HEK293 (cell line): ENCODE data around the gene PROK2.

Experiments used
- CTCF ChIA-PET: fragments of 350-600 bp; formaldehyde crosslinking; extraction: SDS; loops from one replicate; lab custom pipeline; 2021; ENCODE audit warnings: antibody characterized with exemption; lab: Yijun Ruan, JAX
- POLR2A ChIA-PET: fragments of 300-600 bp; formaldehyde crosslinking; extraction: SDS; loops from one replicate; lab custom pipeline; 2020; ENCODE audit warnings: antibody characterized with exemption, inconsistent platforms; lab: Yijun Ruan, JAX
- H3K27ac ChIP-seq: fragments of 200-500 bp; sonication (Bioruptor generic); 2 replicates; pipeline ENCODE4 v1.5.1; 2014; ENCODE audit warnings: low read depth, low read length, control low read depth, inconsistent platforms; ENCODE audit errors: extremely low read depth
- H3K36me3 ChIP-seq, 2 experiments: fragments of 200-500 bp in 1 of 2; sonication (Bioruptor generic) in 1 of 2; 1 replicate in 1 of 2; 2 replicates in 1 of 2; pipeline ENCODE4 v1.5.1; 2014 to 2017; ENCODE audit warnings: inconsistent platforms in 2 of 2, low read length in 2 of 2; ENCODE audit not compliant: control insufficient read depth in 2 of 2, insufficient read depth in 1 of 2
- H3K4me1 ChIP-seq: fragments of 200-500 bp; sonication (Bioruptor generic); 2 replicates; pipeline ENCODE4 v1.5.1; 2014; ENCODE audit warnings: mild to moderate bottlenecking, low read length, inconsistent platforms; ENCODE audit not compliant: control insufficient read depth, insufficient read depth
- H3K4me3 ChIP-seq: 2 replicates; pipeline ENCODE4 v1.5.1; 2011; ENCODE audit warnings: low read depth, mild to moderate bottlenecking, control low read depth, low read length, moderate library complexity
- H3K9me3 ChIP-seq: fragments of 200-500 bp; sonication (Bioruptor generic); 2 replicates; pipeline ENCODE4 v1.5.1; 2014; ENCODE audit warnings: low read depth, low read length, inconsistent platforms; ENCODE audit not compliant: control insufficient read depth, insufficient read depth
- GFI1B ChIP-seq: fragments of 450-650 bp; formaldehyde crosslinking; IDR thresholded peaks from 2 replicates; pipeline ENCODE4 v1.5.1; 2016; ENCODE audit warnings: missing biosample characterization, missing genetic modification characterization
- HOXA7 ChIP-seq: sonication (generic); formaldehyde crosslinking; IDR thresholded peaks from 2 replicates; pipeline ENCODE4 v1.8.1; 2022; ENCODE audit warnings: missing genetic modification reagents, borderline replicate concordance
- ZNF155 ChIP-seq: fragments of 450-650 bp; formaldehyde crosslinking; IDR thresholded peaks from 2 replicates; pipeline ENCODE4 v1.5.1; 2016; ENCODE audit warnings: missing biosample characterization, missing genetic modification characterization
- ZNF175 ChIP-seq: fragments of 450-650 bp; formaldehyde crosslinking; IDR thresholded peaks from 2 replicates; pipeline ENCODE4 v1.5.1; 2016; ENCODE audit warnings: missing biosample characterization, missing genetic modification characterization
- ZNF18 ChIP-seq: fragments of 450-650 bp; formaldehyde crosslinking; IDR thresholded peaks from 2 replicates; pipeline ENCODE4 v1.5.1; 2016; ENCODE audit warnings: missing biosample characterization, missing genetic modification characterization
- ZNF2 ChIP-seq: fragments of 450-650 bp; formaldehyde crosslinking; IDR thresholded peaks from 2 replicates; pipeline ENCODE4 v1.5.1; 2016; ENCODE audit warnings: missing biosample characterization, missing genetic modification characterization
- ZNF26 ChIP-seq: fragments of 450-650 bp; formaldehyde crosslinking; IDR thresholded peaks from 2 replicates; pipeline ENCODE4 v1.5.1; 2016; ENCODE audit warnings: missing biosample characterization, missing genetic modification characterization
- ZNF335 ChIP-seq: fragments of 450-650 bp; formaldehyde crosslinking; conservative IDR thresholded peaks from 2 replicates; pipeline ENCODE4 v1.5.1; 2016; ENCODE audit warnings: missing biosample characterization, missing genetic modification characterization
- ZNF416 ChIP-seq: fragments of 450-650 bp; formaldehyde crosslinking; IDR thresholded peaks from 2 replicates; pipeline ENCODE4 v1.5.1; 2016; ENCODE audit warnings: missing biosample characterization, missing genetic modification characterization
- ZNF558 ChIP-seq: fragments of 450-650 bp; formaldehyde crosslinking; IDR thresholded peaks from 2 replicates; pipeline ENCODE4 v1.5.1; 2016; ENCODE audit warnings: missing biosample characterization, missing genetic modification characterization
- TF ChIP-seq, protein P1 (sequence below): fragments of 450-650 bp; formaldehyde crosslinking; IDR thresholded peaks from 2 replicates; pipeline ENCODE4 v1.5.1; 2016; ENCODE audit warnings: missing biosample characterization, missing genetic modification characterization
- TF ChIP-seq, protein P2 (sequence below): fragments of 450-650 bp; formaldehyde crosslinking; IDR thresholded peaks from 2 replicates; pipeline ENCODE4 v1.5.1; 2016; ENCODE audit warnings: missing biosample characterization, missing genetic modification characterization, low read depth
- TF ChIP-seq, protein P3 (sequence below): fragments of 450-650 bp; formaldehyde crosslinking; IDR thresholded peaks from 2 replicates; pipeline ENCODE4 v1.5.1; 2016; ENCODE audit warnings: missing biosample characterization, missing genetic modification characterization

Gene PROK2

GRCh38 chr3:71724584-71725270 is 60.2 kb downstream of the PROK2 start (continued):
- TF ChIP-seq, protein P1, sequence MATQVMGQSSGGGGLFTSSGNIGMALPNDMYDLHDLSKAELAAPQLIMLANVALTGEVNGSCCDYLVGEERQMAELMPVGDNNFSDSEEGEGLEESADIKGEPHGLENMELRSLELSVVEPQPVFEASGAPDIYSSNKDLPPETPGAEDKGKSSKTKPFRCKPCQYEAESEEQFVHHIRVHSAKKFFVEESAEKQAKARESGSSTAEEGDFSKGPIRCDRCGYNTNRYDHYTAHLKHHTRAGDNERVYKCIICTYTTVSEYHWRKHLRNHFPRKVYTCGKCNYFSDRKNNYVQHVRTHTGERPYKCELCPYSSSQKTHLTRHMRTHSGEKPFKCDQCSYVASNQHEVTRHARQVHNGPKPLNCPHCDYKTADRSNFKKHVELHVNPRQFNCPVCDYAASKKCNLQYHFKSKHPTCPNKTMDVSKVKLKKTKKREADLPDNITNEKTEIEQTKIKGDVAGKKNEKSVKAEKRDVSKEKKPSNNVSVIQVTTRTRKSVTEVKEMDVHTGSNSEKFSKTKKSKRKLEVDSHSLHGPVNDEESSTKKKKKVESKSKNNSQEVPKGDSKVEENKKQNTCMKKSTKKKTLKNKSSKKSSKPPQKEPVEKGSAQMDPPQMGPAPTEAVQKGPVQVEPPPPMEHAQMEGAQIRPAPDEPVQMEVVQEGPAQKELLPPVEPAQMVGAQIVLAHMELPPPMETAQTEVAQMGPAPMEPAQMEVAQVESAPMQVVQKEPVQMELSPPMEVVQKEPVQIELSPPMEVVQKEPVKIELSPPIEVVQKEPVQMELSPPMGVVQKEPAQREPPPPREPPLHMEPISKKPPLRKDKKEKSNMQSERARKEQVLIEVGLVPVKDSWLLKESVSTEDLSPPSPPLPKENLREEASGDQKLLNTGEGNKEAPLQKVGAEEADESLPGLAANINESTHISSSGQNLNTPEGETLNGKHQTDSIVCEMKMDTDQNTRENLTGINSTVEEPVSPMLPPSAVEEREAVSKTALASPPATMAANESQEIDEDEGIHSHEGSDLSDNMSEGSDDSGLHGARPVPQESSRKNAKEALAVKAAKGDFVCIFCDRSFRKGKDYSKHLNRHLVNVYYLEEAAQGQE (tag by site-specific recombination), result no peak
- TF ChIP-seq ZNF155, result no peak
- TF ChIP-seq ZNF335, result peak; percentile 91
- no peak for TF ChIP-seq ZNF416 (tag by site-specific recombination)
- no peak for TF ChIP-seq HOXA7 (CRISPR knock-in tag)
- TF ChIP-seq ZNF26 (tag by site-specific recombination), result no peak
- TF ChIP-seq ZNF558 (tag by site-specific recombination), result no peak
- TF ChIP-seq, all 188 proteins: peak for 13

DNA sequence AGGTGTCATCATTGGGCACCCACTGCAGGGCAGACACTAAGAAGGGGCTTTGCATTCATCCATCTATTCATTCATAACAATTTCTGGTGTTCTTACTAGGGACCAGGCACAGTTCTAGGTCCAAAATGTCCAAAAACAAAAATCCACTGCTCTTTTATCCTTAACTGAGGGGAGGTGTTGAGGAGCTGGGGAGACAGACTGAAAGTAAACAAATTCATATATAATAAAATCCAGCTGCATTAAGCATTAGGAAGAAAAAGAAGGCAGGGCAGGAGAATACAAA is 60.8 kb downstream of the PROK2 start:
- CTCF ChIA-PET, result interaction anchor here (0.6 to 1.6 kb wide), 3 partner anchors 13 to 1164 kb away, joined by 3 to 5 read pairs (median 3); partner anchors contain the start of gene GXYLT2

More for the DNA sequence above, 60.8 kb downstream of the PROK2 start:
- H3K4me1 ChIP-seq, result no peaks in the 10 kb centered on the region
- no peak overlapping the region for H3K27ac ChIP-seq
- POLR2A ChIA-PET, result interaction anchor here (0.8 kb wide), 1 partner anchor 144 kb away, joined by 4 read pairs; no protein-coding TSS in a partner anchor
- no peak for TF ChIP-seq ZNF2
- no peak for TF ChIP-seq ZNF18
- no peak for TF ChIP-seq ZNF175 (tag by site-specific recombination)
- no peak for TF ChIP-seq GFI1B
- TF ChIP-seq ZNF558 (tag by site-specific recombination), result no peak
- TF ChIP-seq, protein P2, sequence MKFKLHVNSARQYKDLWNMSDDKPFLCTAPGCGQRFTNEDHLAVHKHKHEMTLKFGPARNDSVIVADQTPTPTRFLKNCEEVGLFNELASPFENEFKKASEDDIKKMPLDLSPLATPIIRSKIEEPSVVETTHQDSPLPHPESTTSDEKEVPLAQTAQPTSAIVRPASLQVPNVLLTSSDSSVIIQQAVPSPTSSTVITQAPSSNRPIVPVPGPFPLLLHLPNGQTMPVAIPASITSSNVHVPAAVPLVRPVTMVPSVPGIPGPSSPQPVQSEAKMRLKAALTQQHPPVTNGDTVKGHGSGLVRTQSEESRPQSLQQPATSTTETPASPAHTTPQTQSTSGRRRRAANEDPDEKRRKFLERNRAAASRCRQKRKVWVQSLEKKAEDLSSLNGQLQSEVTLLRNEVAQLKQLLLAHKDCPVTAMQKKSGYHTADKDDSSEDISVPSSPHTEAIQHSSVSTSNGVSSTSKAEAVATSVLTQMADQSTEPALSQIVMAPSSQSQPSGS, result no peak
- TF ChIP-seq, protein P3, sequence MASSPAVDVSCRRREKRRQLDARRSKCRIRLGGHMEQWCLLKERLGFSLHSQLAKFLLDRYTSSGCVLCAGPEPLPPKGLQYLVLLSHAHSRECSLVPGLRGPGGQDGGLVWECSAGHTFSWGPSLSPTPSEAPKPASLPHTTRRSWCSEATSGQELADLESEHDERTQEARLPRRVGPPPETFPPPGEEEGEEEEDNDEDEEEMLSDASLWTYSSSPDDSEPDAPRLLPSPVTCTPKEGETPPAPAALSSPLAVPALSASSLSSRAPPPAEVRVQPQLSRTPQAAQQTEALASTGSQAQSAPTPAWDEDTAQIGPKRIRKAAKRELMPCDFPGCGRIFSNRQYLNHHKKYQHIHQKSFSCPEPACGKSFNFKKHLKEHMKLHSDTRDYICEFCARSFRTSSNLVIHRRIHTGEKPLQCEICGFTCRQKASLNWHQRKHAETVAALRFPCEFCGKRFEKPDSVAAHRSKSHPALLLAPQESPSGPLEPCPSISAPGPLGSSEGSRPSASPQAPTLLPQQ (tag by site-specific recombination), result no peak
- TF ChIP-seq, all 188 proteins: peak for 0
- Histone ChIP-seq H3K4me3 (peak overlapping the region; percentile 86), H3K9me3 (no peaks in the 10 kb centered on the region), H3K36me3 (no peaks in the 10 kb centered on the region)
